Thyroid gland (tissue), 4 donors: ENCODE data around the gene SLC38A3.

Experiments used
- CTCF ChIP-seq, 6 experiments: fragments of 200-600 bp in 3 of 6; fragments of 450-650 bp in 3 of 6; sonication (generic) in 3 of 6; IDR thresholded peaks; one replicate each; pipeline ENCODE4 v1.5.1; 2016 to 2019; ENCODE audit warnings: antibody characterized with exemption in 6 of 6, mild to moderate bottlenecking in 2 of 6, inconsistent platforms in 1 of 6, moderate library complexity in 1 of 6
- POLR2A ChIP-seq, 2 donors: fragments of 450-650 bp; IDR thresholded peaks; one replicate each; pipeline ENCODE4 v1.6.1; 2017; ENCODE audit warnings: antibody characterized with exemption in 2 of 2, mild to moderate bottlenecking in 2 of 2, moderate library complexity in 1 of 2

- peak; percentile 92 to 98 (median 96) for TF ChIP-seq CTCF (IDR thresholded peaks at IDR 0.05)
- TF ChIP-seq POLR2A (IDR thresholded peaks at IDR 0.05): no peak
These were observed 40.9 kb downstream of the SLC38A3 start for GRCh38 chr3:50245831-50246516.
